ENCODE measurements around the gene PCLAF. TPM values are rescaled to one million over a fixed set of nuclear protein-coding genes. Genes with fewer than 3 reads are reported as not detected.
"Not testable (repeated sequence)": the region's sequence is repeated elsewhere in the genome, so short reads cannot be mapped to it uniquely, and the experiment has no call there.

Gene PCLAF
- total and polyA plus RNA-seq, 10 donors: 1.7 to 83.3 (median 8.2) TPM

DNA sequence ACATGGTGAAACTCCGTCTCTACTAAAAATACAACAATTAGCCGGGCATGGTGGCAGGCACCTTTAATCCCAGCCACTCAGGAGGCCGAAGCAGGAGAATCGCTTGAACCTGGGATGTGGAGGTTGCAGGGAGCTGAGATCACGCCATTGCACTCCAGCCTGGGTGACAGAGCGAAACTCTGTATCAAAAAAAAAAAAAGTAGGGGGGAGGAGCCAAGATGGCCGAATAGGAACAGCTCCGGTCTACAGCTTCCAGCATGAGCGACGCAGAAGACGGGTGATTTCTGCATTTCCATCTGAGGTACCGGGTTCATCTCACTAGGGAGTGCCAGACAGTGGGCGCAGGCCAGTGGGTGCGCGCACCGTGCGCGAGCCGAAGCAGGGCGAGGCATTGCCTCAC lies 54.8 kb downstream of the PCLAF start:
- intact Hi-C loops (cut with DNase I; ENCODE audit: low total_unique reads); H3K4me1 ChIP-seq; H3K4me3 ChIP-seq; H3K36me3 ChIP-seq; DNase-seq; H3K27me3 ChIP-seq (replicated peaks in 1 of 7); H3K9me3 ChIP-seq; H3K27ac ChIP-seq: not testable (repeated sequence)
- WGBS, 5 donors: 93 to 99% (median 97%) methylated on average over 6 to 12 of the region's 20 CpGs

DNA sequence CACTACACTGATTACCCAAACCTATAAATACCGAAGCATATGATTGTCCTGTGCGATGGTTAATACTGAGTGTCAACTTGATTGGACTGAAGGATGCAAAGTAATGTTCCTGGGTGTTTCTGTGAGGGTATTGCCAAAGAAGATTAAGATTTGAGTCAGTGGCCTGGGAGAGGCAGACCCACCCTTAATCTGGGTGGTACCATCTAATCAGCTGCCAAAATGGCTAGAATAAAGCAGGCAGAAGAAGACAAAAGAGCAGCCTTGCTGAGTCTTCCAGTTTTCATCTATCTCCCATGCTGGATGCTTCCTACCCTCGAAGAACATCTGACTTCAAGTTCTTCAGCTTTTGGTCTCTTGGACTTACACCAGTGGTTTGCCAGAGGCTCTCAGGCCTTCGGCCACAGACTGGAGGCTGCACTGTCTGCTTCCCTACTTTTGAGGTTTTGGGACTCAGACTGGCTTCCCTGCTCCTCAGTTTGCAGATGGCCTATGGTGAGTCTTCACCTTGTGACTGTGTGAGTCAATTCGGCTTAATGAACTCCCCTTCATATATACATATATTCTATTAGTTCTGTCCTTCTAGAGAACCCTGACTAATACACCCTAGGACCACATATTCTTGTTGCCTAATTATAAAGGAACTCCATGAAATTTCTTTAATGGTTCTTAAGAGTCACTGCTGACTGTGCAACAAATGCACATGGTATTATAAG lies 56.9 kb downstream of the PCLAF start:
- Histone ChIP-seq H3K4me1 (no peaks in the 10 kb centered on the region), H3K4me3 (no peak overlapping the region), H3K27me3 (replicated peaks in 1 of 7) (no peaks in the 10 kb centered on the region), H3K27ac (no peak overlapping the region), H3K36me3 (no peaks in the 10 kb centered on the region), H3K9me3 (no peaks in the 10 kb centered on the region)
- intact Hi-C loops (cut with DNase I; ENCODE audit: low total_unique reads): no loop called here
- no peak for TF ChIP-seq POLR2AphosphoS5 (IDR thresholded peaks at IDR 0.05)
- TF ChIP-seq, protein P1, sequence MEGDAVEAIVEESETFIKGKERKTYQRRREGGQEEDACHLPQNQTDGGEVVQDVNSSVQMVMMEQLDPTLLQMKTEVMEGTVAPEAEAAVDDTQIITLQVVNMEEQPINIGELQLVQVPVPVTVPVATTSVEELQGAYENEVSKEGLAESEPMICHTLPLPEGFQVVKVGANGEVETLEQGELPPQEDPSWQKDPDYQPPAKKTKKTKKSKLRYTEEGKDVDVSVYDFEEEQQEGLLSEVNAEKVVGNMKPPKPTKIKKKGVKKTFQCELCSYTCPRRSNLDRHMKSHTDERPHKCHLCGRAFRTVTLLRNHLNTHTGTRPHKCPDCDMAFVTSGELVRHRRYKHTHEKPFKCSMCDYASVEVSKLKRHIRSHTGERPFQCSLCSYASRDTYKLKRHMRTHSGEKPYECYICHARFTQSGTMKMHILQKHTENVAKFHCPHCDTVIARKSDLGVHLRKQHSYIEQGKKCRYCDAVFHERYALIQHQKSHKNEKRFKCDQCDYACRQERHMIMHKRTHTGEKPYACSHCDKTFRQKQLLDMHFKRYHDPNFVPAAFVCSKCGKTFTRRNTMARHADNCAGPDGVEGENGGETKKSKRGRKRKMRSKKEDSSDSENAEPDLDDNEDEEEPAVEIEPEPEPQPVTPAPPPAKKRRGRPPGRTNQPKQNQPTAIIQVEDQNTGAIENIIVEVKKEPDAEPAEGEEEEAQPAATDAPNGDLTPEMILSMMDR (IDR thresholded peaks at IDR 0.05 in 8 of 11, conservative IDR thresholded peaks at IDR 0.05 in 3 of 11): no peak
- TF ChIP-seq POLR2A (IDR thresholded peaks at IDR 0.05): no peak
- WGBS, 5 donors: 93 to 97% (median 95%) methylated on average over 5 of the region's 5 CpGs
- no peak for DNase-seq

DNA sequence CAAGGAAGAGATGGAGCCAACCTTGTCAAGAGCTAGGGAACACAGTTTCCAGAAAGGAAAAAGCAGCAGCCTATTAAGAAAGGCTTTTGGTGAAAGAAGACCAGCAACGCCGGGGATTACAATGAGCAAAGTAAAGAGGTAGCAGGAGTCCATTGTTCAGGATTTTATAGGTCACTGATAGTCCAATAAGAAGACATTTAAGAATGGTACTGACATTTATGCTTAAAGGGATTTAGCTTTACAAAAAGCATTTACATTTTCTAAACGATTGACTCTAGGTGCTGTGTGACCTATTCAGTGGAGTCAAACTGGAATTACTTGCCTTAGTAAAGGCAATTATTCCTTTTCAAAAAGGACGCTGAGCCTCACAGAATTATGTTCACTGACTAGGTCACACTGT lies 66.0 kb downstream of the PCLAF start:
- WGBS, 5 donors: 81 to 92% (median 89%) methylated on average over 4 of the region's 4 CpGs
- H3K9me3 ChIP-seq: no peaks in the 10 kb centered on the region
- H3K36me3 ChIP-seq: no peaks in the 10 kb centered on the region
- no peaks in the 10 kb centered on the region for H3K4me1 ChIP-seq
- no peak overlapping the region for H3K27ac ChIP-seq
- H3K27me3 ChIP-seq (replicated peaks in 1 of 7): no peaks in the 10 kb centered on the region
- no peak overlapping the region for H3K4me3 ChIP-seq
- TF ChIP-seq, protein P1 (IDR thresholded peaks at IDR 0.05 in 8 of 11, conservative IDR thresholded peaks at IDR 0.05 in 3 of 11): no peak
- TF ChIP-seq POLR2AphosphoS5 (IDR thresholded peaks at IDR 0.05) (no peak), POLR2A (IDR thresholded peaks at IDR 0.05) (no peak)
- no peak for DNase-seq
- intact Hi-C loops (cut with DNase I; ENCODE audit: low total_unique reads): no loop called here

DNA sequence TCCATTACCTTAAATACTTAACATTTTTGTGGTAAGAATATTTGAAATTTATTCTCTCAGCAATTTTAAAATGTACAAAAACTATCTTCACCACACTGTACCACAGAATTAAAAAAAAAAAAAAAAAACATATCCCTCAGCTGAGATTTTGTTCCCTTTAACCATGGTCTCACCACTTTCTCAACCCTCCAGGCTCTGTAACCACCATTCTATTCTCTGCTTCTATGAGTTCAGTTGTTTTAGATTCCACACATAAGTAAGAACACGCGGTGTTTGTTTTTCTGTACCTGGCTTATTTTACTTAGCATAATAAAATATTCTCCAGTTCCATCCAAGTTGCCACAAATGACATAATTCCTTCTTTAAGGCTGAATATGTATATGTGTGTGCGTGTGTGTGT lies 66.8 kb downstream of the PCLAF start:
- H3K27ac ChIP-seq: no peak overlapping the region
- 95 to 97% (median 96%) methylated on average over 3 of the region's 3 CpGs for WGBS, 5 donors
- H3K4me1 ChIP-seq: no peaks in the 10 kb centered on the region
- no peak overlapping the region for H3K4me3 ChIP-seq
- H3K27me3 ChIP-seq (replicated peaks in 1 of 7): no peaks in the 10 kb centered on the region
- H3K9me3 ChIP-seq: no peaks in the 10 kb centered on the region
- DNase-seq: no peak
- TF ChIP-seq, protein P1 (IDR thresholded peaks at IDR 0.05 in 8 of 11, conservative IDR thresholded peaks at IDR 0.05 in 3 of 11): no peak
- TF ChIP-seq POLR2A (IDR thresholded peaks at IDR 0.05) (no peak), POLR2AphosphoS5 (IDR thresholded peaks at IDR 0.05) (no peak)
- H3K36me3 ChIP-seq: no peaks in the 10 kb centered on the region
- intact Hi-C loops (cut with DNase I; ENCODE audit: low total_unique reads): no loop called here

Small RNA genes within 50 kb of the gene (small RNA-seq; reads per million reads assigned to genes)
- gene RF00554: 0 reads per million in 4 donors

Other genes starting within 250 kb of the PCLAF start
- gene SNX22, start 229.7 kb downstream of the PCLAF start, total RNA-seq: 10 to 100 TPM in 6 of 7 donors, 1 to 10 TPM in 1; 8.9 to 18.6 (median 13.6) TPM
- gene SNX22, start 229.7 kb downstream of the PCLAF start, polyA plus RNA-seq: 10 to 100 TPM; 13.9 to 17.6 (median 17.1) TPM
- 100 to 1,000 TPM; 250 to 448 (median 305) TPM for gene PPIB, start 218.4 kb downstream of the PCLAF start, total RNA-seq
- gene PPIB, start 218.4 kb downstream of the PCLAF start, polyA plus RNA-seq: 100 to 1,000 TPM; 281 to 402 (median 287) TPM
- gene CSNK1G1, start 25.3 kb downstream of the PCLAF start, total RNA-seq: 10 to 100 TPM; 15.8 to 27.1 (median 20.1) TPM
- gene CSNK1G1, start 25.3 kb downstream of the PCLAF start, polyA plus RNA-seq: 1 to 10 TPM; 2.0 to 3.0 (median 2.8) TPM
- 10 to 100 TPM; 18.2 to 31.9 (median 25.6) TPM for gene TRIP4, start 6.4 kb upstream of the PCLAF start, total RNA-seq
- gene TRIP4, start 6.4 kb upstream of the PCLAF start, polyA plus RNA-seq: 10 to 100 TPM; 17.3 to 27.6 (median 20.0) TPM
- gene ZNF609, start 79.1 kb upstream of the PCLAF start, total RNA-seq: 10 to 100 TPM; 35.8 to 55.7 (median 43.9) TPM
- 1 to 10 TPM; 2.4 to 6.9 (median 2.9) TPM for gene ZNF609, start 79.1 kb upstream of the PCLAF start, polyA plus RNA-seq